ENCODE measurements around the gene HTRA3. TPM values are rescaled to one million over a fixed set of nuclear protein-coding genes. Genes with fewer than 3 reads are reported as not detected.

The HTRA3 gene
- total RNA-seq, 1 donor from 2014 or later = 1.2 TPM

- no peak for DNase-seq
These were observed 34.8 kb upstream of the HTRA3 start for GRCh38 chr4:8234715-8235114.

- DNase-seq = no peak
These were observed 34.3 kb upstream of the HTRA3 start for GRCh38 chr4:8235224-8235623.

GRCh38 chr4:8235686-8236085, 33.9 kb upstream of the HTRA3 start:
- no peak for DNase-seq

DNA sequence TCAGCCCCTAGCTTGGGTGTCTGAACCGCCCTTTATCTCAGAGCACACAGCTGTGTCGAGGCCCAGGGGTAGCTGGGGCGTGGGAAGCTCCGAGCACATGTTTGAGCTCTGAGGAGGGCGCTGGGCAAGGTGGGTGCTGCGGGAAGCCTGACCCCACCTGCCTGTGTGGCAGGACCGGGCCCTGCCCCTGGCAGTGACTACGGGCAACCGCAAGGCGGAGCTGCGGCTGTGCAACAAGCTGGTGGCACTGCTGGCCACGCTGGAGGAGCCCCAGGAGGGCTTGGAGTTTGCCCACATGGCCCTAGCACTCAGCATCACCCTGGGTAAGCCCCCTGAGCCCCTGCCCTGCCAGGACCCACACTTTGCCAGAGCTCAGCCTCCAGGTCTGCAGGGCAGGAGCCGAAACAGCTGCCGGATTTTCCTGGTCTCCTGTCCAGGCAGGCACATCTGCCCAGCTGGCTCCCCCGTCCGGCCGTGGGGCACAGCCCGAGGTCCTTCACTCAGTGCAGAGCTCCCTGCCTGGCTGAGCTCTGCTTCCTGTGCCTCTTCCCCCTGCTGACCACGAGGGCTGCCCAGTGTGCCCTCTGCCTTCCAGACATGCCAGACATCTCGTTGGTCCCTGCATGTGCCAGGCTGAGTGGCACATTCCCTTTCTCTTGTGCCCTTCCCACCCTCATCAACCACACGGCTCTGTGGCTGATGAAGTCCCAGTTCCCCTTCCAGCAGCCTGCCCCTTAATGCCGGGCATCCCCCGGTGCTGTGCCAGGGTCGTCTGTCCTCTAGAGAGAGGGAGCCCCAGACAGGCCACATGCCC, 33.2 kb upstream of the HTRA3 start:
- no peak for DNase-seq

DNA sequence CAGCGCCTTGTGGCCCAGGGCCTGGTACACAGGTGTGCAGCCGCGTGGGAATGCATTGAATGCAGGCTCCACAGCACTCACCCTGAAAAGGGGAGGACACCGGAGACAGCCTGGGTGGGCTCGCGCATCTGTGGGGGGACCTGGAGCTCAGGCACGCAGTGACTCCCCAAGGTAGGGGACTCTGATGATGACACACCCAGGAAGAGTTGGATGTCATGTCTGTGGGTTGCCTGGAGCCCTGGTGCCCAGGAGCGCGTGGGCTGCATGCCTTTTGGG, 32.7 kb upstream of the HTRA3 start:
- DNase-seq = no peak

GRCh38 chr4:8237256-8237989, 32.1 kb upstream of the HTRA3 start:
- DNase-seq = no peak

GRCh38 chr4:8238036-8238511, 31.5 kb upstream of the HTRA3 start:
- DNase-seq = no peak

- no peak for DNase-seq
These were observed 31.0 kb upstream of the HTRA3 start for GRCh38 chr4:8238515-8239053.

DNA sequence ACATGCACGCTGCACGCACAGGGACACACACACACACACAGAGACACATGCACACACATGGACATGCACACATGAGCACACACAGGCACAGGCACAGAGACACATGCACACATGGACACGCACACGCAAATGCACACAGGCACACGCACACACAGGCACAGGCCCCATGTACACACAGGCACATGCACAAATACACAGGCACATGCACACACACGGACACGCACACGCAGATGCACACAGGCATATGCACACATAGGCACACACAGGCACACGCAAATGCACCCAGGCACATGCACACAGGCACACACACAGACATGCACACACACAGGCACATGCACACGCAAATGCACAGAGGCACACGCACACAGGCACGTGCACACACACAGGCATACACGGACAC, 30.3 kb upstream of the HTRA3 start:
- no peak for DNase-seq

DNA sequence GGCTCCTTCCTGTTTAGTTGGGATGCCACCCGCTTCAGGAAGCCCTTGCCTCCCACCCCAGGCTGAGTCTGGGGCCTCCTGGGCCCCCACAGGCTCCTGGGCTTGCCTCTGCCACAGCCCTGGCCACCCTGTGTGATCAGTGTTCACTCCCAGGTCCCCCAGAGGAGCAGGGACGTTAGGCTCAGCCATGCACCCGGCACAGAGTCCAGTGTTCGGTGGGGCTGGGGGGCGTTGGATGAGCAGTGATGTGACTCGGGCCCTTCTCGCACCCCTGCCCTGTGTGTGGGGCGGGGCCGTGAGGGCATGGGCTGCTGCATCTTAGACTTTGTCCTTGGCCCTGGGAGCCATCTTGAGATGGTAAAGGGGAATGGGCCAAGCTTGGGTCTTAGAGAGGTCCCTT, 29.9 kb upstream of the HTRA3 start:
- DNase-seq = no peak

- DNase-seq = no peak
These were observed 29.1 kb upstream of the HTRA3 start for GRCh38 chr4:8240211-8241041.

- no peak for DNase-seq
These were observed 28.3 kb upstream of the HTRA3 start for GRCh38 chr4:8241211-8241779.

- peak; percentile 60 for DNase-seq
These were observed 27.5 kb upstream of the HTRA3 start for GRCh38 chr4:8241895-8242696.

DNA sequence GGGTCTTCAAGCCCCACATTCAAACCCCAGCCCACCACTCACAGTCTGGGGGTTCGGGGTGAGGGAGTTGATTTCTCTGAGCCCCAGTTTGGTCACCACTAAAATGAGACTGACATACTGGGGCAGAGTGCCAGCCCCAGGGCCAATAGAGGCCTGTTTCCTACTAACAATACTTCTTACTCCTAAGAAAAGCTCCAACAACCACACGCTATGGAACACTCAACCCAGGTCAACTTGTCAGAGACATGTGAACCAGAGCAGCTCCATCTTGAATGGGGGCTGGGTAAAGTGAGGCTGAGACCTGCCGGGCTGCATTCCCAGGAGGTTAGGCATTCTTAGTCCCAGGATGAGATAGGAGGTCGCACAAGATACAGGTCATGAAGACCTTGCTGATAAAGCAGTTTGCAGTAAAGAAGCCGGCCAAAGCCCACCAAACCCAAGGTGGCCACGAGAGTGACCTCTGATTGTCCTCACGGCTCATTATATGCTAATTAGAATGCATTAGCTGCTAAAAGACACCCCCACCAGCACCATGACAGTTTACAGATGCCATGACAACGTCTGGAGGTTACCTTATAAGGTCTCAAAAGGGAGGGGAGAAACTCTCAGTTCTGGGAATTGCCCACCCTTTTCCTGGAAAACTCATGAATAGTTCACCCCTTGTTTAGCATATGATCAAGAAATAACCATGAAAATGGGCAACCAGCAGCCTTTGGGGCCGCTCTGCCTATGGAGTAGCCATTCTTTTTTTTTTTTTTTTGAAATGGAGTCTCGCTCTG, 26.6 kb upstream of the HTRA3 start:
- no peak for DNase-seq

- no peak for DNase-seq
These were observed 25.4 kb upstream of the HTRA3 start for GRCh38 chr4:8244001-8244757.

DNA sequence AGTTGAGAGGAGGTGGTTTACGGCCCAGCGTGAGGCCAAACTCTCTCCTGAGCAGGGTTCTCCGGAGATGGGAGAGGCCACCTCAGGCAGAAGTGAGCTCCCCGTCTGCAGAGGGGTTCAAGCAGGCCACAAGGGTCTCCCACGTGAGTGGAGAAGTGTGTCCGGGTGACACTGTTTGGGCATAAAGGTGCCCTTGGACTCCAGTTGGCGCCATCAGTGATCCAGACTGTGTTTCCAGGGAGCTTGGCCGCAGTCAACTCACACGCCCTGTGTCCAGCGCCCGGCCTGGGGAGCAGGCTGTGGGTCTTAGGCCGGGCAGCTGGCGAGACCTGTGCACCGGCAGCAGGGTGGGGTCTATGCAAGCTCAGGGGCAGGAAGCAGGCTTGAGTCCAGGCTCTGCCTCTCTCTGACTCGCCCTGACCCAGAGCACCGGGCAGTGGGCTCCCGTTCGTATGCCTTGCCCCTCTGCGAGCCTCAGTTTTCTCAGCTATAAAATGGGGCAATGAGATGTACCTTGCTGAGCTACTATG, 24.6 kb upstream of the HTRA3 start:
- no peak for DNase-seq

DNA sequence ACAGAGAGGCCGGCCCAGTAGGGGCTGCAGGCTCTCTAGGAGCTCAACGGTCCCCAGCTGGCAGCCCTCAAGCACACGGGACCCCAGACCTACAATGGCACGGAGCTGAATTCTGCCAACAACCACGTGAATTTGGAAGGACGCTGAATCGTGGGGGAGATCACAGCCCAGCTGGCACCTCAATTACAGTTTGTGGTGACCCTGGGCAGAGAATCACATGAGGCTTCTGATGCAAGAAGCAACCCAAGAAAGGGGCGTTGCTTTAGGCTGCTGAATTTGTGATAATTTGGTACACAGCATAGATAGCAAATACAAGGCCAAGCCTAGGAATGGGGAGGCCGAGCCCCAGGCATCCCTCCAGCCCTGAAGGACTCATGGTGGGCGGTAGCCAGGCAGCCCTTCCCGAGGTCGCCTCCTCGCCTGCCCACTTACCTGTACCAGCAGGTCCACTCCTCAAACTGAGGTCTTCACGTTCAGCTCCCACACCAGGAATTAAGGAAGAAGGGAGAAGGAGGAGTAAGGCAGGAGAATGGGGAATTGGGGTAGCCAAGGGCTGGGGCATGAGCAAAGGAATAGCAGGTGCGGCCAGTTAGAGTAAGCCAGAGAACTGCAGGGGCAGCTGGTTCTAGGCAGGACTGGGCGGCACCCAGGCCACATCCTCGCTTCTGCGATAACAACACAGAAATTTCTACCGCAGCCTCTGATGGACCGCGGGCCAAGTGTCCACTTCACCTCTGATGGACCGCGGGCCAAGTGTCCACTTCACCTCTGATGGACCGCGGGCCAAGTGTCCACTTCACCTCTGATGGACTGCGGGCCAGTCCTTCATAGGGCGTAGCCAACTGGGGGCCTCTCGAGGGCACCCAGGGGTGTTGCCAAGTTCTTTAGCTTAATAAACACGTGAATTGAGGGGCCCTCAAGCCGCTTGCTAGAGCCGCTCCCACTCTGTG, 23.4 kb upstream of the HTRA3 start:
- DNase-seq = no peak

Data from occipital lobe (tissue), 2 donors.